NCI-H446 treated with DMSO at 0.1 percent for 48 hours (cell line): Measurements from ENCODE around the gene CD68.
"Not testable (repeated sequence)": the region's sequence is repeated elsewhere in the genome, so short reads cannot be mapped to it uniquely, and the experiment has no call there.

Source experiments
- DNase-seq: peaks from one replicate; lab custom pipeline; 2025; lab: John Stamatoyannopoulos, UW

CD68 gene

DNA sequence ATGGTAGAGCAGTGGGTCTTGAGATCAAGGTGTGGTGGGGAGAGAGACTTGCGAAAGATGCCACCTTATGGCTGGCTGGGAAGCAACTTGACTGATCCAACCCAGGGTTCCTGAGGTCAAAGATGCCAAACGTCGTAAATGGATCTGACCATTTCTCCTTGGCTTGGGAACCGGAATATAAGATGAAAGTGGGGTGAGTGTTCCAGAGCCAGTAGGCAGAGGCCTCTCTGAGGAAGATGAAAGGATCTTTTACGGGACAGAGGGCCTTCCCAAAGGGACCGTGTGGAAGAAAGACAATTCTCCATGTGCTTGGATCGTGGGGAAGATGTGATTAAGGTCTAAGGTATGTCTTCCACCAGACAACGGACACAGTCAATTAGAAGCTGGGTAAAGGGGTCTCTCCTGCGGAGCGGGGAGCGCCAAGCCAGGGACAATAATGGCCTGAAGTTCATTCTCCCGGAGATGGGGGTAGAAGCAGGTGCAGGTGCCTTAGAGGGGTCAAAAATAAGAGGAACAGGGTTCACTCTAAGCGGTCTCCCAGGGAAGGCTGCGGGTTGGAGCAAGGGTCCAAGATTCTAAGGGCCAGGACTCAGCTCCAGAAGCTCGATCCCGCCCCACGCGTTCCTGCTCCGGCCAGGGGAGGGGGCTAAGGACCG is 34.5 kb downstream of the CD68 start:
- no peak for DNase-seq

DNA sequence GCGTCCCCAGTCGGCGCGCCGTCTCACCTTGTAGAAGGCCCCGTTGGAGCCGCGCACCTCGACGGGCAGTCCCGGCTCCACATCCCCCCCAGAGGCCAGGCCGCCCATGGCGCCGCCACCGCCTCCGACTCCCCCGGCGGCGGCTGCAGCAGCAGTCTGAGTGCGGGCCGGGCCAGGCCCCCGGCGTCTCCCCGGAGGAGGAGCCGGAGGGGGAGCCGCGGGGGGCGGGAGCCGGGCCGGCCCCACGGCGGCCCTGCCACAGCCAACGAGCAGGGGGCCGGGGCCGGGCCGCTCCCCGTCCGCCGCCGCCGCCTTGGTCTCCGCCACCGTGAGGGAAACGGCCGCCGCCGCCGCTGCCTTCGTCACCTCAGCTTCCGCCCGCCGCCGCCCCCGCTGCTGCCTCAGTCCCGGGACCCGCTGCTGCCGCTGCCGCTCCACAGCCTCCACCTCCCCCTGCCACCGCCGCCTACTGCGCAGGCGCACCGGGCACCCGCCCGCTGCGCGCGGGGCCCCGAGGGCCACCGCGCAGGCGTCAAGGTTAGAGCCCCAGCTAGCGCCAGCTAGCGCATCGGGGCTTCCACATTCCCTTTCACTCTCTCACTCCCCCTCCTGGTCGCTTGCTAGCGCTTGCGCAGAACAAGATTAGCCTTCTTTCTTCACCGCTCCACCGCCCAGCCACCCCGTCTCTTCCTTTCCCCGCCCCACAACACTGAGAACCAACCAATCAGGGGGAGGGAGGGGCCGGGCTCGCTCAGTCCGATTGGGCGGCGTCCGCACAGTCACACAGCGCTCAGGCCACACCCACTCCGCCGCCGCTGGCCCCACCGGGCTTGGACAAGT is 35.2 kb downstream of the CD68 start, which contains the start of gene FXR2:
FXR2 (minus strand) TSS at position 473 of the 840 bp plus-strand sequence; CDS start at position 108, 365 bp downstream.
- peak; percentile 99 for DNase-seq

DNA sequence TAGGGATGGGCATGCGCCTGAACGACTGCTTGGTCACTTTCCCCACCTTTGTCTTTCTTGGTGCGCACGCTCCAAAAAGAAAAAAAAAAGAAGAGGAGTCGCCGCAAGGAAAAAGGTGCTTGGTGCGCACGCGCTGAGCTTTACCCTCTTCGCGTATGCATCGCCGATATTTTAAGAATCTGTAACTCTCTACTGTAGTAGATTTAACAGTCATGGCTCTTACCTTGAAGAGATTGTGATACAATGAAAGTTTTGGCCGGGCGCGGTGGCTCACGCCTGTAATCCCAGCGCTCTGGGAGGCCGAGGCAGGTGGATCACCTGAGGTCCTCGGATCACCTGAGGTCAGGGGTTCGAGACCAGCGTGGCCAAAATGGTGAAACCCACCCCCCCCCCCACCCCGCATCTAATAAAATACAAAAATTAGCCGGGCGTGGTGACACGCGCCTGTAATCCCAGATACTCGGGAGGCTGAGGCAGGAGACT is 35.9 kb downstream of the CD68 start:
- DNase-seq: no peak

DNA sequence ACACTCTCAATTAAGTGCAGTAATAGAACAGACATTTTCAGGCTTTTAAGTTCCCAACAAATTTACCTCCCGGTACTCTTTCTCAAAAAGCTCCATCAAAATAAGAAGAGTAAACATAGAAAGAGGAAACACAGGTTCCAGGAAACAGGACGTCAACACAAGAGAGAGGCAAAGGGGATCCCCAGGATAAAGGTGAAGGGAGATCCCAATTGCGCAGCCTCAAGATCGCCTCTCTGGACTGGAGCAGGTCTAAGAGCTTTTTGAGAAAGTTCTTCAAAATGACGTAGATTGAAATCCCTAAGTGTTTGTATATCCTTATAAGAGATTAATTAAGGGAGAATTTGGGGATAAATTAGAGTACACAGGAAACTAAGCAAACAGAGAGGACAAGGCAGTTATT is 39.2 kb downstream of the CD68 start:
- DNase-seq: no peak

DNA sequence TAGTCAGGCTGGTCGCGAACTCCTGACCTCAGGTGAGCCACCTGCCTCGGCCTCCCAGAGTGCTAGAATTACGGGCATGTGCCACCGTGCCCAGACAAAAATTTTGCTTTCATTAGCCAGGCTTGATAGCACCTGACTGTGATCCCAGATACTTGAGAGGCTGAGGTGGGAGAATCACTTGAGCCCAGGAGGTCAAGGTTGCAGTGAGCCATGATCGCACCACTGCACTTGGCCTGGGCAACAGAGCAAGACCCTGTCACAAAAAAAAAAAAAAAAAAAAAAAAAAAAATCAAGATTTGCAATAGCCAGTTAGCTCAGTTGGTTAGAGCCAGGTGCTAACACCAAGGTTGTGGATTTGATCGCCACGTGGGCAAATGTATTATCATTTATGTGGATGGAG is 41.4 kb downstream of the CD68 start:
- DNase-seq: no peak

DNA sequence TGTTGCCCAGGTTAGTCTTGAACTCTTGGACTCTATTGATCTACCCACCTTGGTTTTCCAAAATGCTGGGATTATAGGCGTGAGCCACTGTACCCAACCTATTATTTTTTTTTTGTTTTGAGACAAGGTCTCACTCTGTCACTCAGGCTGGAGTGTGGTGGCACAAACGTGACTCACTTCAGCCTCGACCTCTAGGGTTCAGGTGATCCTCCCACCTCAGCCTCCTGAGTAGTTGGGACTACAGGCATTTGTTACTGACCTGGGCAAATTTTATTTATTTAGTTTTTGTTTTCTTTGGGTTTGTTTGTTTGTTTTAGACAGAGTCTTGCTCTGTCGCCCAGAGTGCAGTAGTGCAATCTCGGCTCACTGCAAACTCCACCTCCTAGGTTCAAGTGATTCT is 44.2 kb downstream of the CD68 start:
- no peak for DNase-seq

DNA sequence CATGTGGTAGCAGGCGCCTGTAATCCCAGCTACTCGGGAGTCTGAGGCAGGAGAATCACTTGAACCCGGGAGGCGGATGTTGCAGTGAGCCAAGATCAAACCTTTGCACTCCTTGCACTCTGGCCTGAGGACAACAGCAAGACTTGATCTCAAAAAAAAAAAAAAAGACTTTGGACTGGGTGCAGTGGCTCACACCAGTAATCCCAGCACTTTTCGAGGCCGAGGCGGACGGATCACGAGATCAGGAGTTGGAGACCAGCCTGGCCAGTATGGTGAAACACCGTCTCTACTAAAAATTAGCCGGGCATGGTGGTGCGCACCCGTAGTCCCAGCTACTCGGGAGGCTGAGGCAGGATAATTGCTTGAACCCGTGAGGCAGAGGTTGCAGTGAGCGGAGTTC is 46.3 kb downstream of the CD68 start:
- not testable (repeated sequence) for DNase-seq

DNA sequence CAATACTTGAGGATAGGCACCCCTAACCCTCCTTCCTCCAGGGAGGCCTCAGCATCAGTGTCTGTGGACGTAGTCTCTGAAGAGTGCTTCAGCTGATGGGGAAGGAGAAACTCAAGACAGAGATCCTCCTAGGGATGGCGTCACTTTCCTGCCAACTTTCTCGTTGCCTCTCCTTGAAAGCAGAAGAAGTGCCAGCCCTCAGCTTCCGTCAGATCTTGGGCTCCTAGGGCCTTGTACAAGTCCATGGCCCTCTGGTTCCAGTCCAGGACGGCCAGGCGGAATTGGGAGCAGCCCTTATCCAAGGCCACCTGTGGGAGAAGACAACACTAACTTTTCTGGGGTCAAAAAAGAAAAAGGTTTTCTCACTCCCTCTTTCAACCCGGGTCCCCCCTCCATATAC is 46.9 kb downstream of the CD68 start:
- no peak for DNase-seq

DNA sequence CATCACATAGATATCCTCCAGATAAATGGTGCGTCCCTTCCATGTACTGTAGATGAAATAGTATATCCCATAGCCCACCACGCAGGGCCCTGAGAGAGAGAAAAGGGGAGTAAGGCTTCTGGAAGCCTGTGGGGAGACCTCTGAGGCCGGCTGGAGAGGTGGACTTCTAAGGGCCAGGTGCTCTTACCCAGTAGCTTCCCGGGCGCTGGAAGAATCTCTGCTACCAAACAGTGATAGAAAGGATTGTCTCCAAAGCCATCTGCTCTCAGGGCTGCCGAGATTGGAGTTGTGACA is 47.5 kb downstream of the CD68 start:
- no peak for DNase-seq

DNA sequence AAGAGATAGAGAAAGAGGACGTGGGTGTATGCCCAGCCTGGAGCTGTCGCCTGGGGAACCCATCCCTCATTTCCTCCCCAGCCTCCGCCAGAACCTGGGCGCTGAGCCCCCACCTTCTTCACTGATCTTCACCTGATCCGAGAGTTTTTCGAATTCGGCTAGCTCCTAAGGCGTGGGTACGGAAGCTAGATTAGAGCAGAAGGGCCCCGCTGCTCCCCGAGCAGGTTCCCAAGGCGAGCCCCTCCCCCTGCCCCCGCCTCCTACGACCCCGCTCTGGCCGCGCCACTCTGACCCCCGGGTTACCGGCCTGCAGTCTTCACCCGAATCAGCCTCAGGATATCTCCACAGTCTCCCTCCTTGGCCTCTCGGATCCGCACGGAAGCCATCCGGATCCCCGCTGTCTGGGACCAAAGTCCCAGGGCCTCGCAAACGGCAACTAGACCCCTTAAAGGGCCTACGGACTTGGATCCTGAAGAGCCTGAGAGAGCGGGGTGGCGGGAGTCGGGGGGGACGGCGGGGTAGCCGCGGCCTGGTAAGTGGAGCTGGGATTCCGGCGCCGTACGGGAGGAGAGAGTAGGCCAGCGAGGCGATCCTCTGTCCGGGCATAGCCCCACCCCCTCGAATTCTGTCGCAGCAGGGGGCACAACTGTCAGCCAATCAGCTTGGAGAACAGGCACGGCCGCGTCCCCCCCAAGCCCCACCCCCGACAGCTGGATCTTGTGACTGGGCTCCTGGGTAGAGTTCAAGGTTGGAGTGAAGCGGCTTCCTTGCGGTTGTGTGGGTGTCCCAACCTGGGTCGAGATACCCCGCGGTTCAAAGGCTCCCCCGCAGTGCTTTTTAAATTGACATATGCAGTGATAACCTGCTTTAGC is 48.0 kb downstream of the CD68 start, which contains the start of gene SAT2:
SAT2 (minus strand) TSS at position 572 of the 872 bp plus-strand sequence; CDS start at position 386, 186 bp downstream.
- DNase-seq: peak; percentile 68

DNA sequence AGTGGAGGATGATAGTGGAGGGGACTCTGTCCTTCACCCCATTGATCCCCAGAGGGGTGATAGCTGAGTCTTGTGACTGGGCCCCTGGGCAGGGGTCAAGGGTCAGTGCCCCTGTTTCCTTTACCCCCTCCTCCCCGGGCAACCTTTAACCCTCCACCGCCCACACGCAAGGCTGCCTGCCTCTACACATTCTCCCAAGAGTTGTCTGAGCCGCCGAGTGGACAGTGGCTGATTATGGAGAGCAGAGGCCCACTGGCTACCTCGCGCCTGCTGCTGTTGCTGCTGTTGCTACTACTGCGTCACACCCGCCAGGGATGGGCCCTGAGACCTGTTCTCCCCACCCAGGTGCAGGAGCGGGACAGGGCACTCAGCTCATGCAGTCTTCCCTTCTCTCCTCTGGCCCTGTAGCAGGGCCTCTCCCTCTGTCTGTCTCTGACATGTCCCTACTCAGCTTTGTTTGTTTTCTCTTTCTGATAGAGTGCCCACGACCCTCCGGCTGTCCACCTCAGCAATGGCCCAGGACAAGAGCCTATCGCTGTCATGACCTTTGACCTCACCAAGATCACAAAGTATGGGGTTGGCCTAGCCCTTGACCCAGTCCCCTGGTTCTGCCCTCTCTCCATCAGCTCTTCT is 50.6 kb downstream of the CD68 start, which contains the start of gene SHBG:
SHBG (plus strand) TSS at position 197 of the 633 bp plus-strand sequence; CDS start at position 235, 38 bp downstream.
- DNase-seq: no peak
